Measurements from ENCODE around the gene PTPRN. TPM values are rescaled to one million over a fixed set of nuclear protein-coding genes. Genes with fewer than 3 reads are reported as not detected.

Gene PTPRN
- total and polyA plus RNA-seq, 9 of the 15 experiments (the other 6 are each of a cell fraction or from before 2014, with no cell fraction given) = 0.15 to 2.4 (median 0.43) TPM; not detected in 1

GRCh38 chr2:219246559-219246958 is 62.6 kb downstream of the PTPRN start:
- Histone ChIP-seq H3K27ac (ENCODE audit: extremely low read depth, low read depth, low read length) (peak overlapping the region; percentile 95; the same call in 2 of the 3 replicates), H3K4me3 (peak overlapping the region; percentile 93; the same call in 1 of the 2 replicates), H3K9ac (ENCODE audit: insufficient read depth in 1 of 2, low read depth in 2 of 2, low read length in 2 of 2) (peak overlapping the region; percentile 66 to 94; a peak in 3 of 4 replicates), H3K4me2 (ENCODE audit: insufficient read depth, low read length) (peak overlapping the region; percentile 92; the same call in 1 of the 2 replicates), H3K36me3 (ENCODE audit: control insufficient read depth, insufficient read depth, low read length) (peaks cover 50% of the 10 kb centered on the region), H3K79me2 (ENCODE audit: control insufficient read depth, insufficient read depth, low read length) (peaks cover 18% of the 10 kb centered on the region), H2AFZ (ENCODE audit: low read depth, low read length) (no peak overlapping the region), H3K27me3 (ENCODE audit: control insufficient read depth in 2 of 2, insufficient read depth in 2 of 2, low read length in 2 of 2) (no peaks in the 10 kb centered on the region), H3K9me3 (replicated peaks; ENCODE audit: control insufficient read depth, insufficient read depth, low read depth, low read length) (no peaks in the 10 kb centered on the region), H3K9me1 (ENCODE audit: control insufficient read depth, insufficient read depth, low read length) (no peaks in the 10 kb centered on the region), H3K4me1 (replicated peaks in 1 of 2; ENCODE audit: control insufficient read depth in 2 of 2, insufficient read depth in 2 of 2, low read length in 2 of 2) (peaks cover 21 to 39% of the 10 kb centered on the region in 2 experiments; a peak in 4 of 5 replicates), H4K20me1 (replicated peaks; ENCODE audit: control insufficient read depth, insufficient read depth, low read length) (0 out of 2 replicates have a peak, but pooled peaks cover 3% of the 10 kb centered on the region)
- DNase-seq (ENCODE audit: extremely low read depth in 1 of 4, low spot score in 3 of 4) (no peak), FAIRE-seq (no peak), ATAC-seq (no peak)
- TF ChIP-seq SUPT5H (IDR thresholded peaks at IDR 0.05) (0 out of 2 replicates have a peak, but pooled peaks have one; percentile 9), ZNF79 (CRISPR knock-in tag; IDR thresholded peaks at IDR 0.05; ENCODE audit: low read depth) (no peak), ETS2 (tag; IDR thresholded peaks at IDR 0.05; ENCODE audit: borderline replicate concordance, poor library complexity, severe bottlenecking) (no peak), FOSL1 (tag; conservative IDR thresholded peaks at IDR 0.05) (no peak), ATF6 (CRISPR knock-in tag; IDR thresholded peaks at IDR 0.05) (no peak), STAT5B (CRISPR knock-in tag; IDR thresholded peaks at IDR 0.05) (no peak), NKRF (IDR thresholded peaks at IDR 0.05; ENCODE audit: borderline replicate concordance) (no peak), HMG20B (CRISPR knock-in tag; IDR thresholded peaks at IDR 0.05) (no peak)
- WGBS (ENCODE audit: insufficient coverage, low coverage, missing lambda C conversion rate) = 91% methylated on average over 10 of the region's 10 CpGs
- in situ Hi-C loops (cut with MboI) = no loop called here
- POLR2A ChIA-PET = interaction anchor here (2.2 kb wide), 1 partner anchor 10 kb away, joined by 11 read pairs; no protein-coding TSS in a partner anchor
- intact Hi-C loops (cut with micrococcal nuclease) = no loop called here
- BruUV-seq (replicated peaks) = no TSS peak
- CTCF ChIA-PET (ENCODE audit: low intra/inter-chr PET ratio) = no interaction called here
